ENCODE results near the gene LIMS1.
"Not testable (repeated sequence)": the region's sequence is repeated elsewhere in the genome, so short reads cannot be mapped to it uniquely, and the experiment has no call there.

Gene LIMS1, protein sequence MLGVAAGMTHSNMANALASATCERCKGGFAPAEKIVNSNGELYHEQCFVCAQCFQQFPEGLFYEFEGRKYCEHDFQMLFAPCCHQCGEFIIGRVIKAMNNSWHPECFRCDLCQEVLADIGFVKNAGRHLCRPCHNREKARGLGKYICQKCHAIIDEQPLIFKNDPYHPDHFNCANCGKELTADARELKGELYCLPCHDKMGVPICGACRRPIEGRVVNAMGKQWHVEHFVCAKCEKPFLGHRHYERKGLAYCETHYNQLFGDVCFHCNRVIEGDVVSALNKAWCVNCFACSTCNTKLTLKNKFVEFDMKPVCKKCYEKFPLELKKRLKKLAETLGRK

DNA sequence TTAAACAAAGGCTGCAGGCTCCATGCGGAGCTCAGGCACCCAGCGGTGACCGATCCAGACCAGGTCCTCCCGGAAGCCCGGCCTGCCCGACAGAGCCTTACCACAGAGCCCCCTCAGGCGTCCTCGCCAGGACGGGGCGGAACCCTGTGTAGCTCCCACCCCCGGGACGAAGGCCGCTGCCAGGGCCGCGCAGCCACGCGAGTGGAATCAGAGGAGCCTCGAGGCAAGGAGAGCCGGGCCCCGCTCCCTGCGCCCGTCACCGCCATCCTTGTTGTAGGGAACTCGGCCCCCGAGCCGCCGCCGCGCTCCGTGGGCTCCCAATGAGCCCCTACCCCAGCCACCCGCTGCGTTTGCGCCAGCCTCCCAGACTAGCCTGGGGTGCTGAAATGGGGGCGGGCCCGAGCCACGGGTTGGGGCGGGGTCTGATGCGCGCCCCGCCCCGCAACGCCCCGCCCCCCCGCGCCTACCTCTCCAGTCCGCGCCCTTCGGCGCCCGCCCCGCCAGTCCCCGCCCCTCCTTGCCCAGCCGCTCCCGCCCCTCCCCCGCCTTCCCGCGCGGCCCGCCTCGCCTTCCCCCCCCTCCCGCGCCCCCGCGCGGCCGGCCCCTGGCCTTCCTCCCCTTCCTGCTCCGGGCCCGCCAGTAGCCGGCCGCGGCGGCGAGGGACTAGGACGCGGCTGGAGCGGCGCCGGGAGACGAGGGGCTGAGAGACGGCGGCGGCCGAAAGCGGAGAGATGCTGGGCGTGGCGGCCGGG is at the start of gene LIMS1:
Gene LIMS1 (plus strand): TSS at position 639 of the 752 bp plus-strand sequence. CDS start 93 bp downstream, at position 732.
- no peaks in the 10 kb centered on the region for H3K9me3 Mint-ChIP-seq
- H3K36me3 Mint-ChIP-seq, result no peaks in the 10 kb centered on the region
- peaks cover 34% of the 10 kb centered on the region for H3K4me1 Mint-ChIP-seq
- peak within 1 kb of the TSS; percentile 88 for H3K27ac Mint-ChIP-seq
- H3K4me3 Mint-ChIP-seq, result peak within 1 kb of the TSS; percentile 96
- H3K27me3 Mint-ChIP-seq, result no peaks in the 10 kb centered on the region

DNA sequence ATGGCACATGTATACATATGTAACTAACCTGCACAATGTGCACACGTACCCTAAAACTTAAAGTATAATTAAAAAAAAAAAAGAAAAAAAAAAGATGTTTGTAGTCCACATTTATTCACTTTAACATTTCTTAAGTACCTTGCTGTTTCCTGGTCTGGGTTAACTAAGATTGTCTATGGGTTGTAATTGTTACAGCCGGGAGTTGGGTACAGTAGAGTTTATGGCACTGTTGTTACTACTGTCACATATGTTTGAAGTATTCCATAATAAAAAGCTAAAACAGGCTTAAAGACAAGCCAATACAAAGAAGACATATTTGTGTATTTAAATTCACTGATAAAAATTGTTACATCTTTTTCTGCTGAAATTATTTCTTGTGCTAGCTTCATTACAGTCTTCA is 49.0 kb upstream of the LIMS1 start:
- H3K36me3 Mint-ChIP-seq, result peaks cover 22% of the 10 kb centered on the region
- no peaks in the 10 kb centered on the region for H3K4me1 Mint-ChIP-seq
- H3K27ac Mint-ChIP-seq, result peak overlapping the region; percentile 9
- no peaks in the 10 kb centered on the region for H3K9me3 Mint-ChIP-seq
- no peak overlapping the region for H3K4me3 Mint-ChIP-seq
- H3K27me3 Mint-ChIP-seq, result no peaks in the 10 kb centered on the region

DNA sequence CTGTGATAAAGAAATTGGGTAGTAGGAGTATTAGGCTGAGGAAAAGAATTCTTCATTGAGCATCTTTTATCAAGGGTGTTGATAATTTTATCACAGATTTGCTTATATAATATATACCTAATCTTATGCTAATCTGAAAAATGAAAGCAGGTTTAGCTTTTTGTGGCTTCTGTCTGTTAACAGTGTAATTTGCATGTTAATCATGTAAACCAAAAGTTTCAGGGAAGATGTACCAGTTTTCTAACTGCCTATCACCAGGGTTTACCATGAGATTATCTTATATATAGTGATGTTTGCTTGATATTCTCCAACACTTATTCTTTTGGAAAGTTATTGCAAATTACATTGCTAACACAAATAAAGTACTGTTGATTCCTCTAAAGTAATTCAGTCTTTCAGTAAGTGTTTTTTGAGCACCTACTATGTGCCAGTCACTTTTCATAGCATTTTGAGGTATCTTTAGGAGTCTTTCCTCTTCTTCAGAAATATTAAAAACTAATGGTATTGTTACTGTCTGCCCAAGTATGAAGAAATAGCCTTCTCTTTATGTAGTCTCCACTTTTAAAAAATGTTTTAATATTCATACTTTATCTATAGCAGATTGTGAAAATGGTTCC is 43.7 kb upstream of the LIMS1 start:
- H3K9me3 Mint-ChIP-seq, result no peaks in the 10 kb centered on the region
- H3K36me3 Mint-ChIP-seq, result peaks cover 9% of the 10 kb centered on the region
- peaks cover 13% of the 10 kb centered on the region for H3K4me1 Mint-ChIP-seq
- H3K4me3 Mint-ChIP-seq, result no peak overlapping the region
- H3K27me3 Mint-ChIP-seq, result no peaks in the 10 kb centered on the region
- H3K27ac Mint-ChIP-seq, result no peak overlapping the region

DNA sequence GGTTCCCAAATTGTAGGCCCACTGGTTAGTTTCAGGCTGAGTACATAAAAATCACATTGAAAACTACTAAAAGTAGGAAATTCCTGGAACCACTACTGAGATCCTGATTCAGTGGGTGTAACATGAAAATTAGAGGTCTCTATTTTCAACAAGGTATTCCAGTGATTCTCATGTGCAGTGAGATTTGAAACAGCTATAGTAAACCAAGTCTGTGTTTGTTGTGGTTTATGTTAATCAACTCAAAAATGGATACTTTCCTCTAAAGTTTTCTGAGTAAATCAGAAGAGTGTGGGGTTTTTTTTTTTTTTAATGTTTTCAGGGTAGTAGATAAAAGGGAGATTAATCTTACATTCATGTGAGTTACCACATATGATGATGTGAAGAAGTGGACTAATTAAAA is 42.4 kb upstream of the LIMS1 start:
- H3K4me1 Mint-ChIP-seq, result peaks cover 13% of the 10 kb centered on the region
- H3K27me3 Mint-ChIP-seq, result no peaks in the 10 kb centered on the region
- peak overlapping the region; percentile 17 for H3K27ac Mint-ChIP-seq
- H3K9me3 Mint-ChIP-seq, result no peaks in the 10 kb centered on the region
- H3K4me3 Mint-ChIP-seq, result no peak overlapping the region
- H3K36me3 Mint-ChIP-seq, result peaks cover 9% of the 10 kb centered on the region

DNA sequence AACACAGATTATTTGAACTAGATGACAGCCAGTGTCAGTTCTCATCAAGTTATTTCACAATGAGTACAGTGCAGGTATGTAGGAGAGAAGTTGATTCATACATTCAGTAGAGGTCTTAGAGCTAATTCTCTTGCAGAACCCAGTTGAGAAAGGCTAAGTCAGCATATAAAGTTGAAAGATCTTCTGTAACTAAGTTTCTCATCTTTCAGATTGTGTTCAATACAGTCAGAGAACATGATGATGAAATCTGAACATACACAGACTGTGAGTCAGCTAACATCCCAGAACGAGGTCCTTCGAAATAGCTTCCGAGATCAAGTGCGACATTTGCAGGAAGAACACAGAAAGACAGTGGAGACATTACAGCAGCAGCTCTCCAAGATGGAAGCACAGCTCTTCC is 41.9 kb upstream of the LIMS1 start:
- no peaks in the 10 kb centered on the region for H3K27me3 Mint-ChIP-seq
- H3K36me3 Mint-ChIP-seq, result peaks cover 9% of the 10 kb centered on the region
- H3K27ac Mint-ChIP-seq, result no peak overlapping the region
- H3K4me3 Mint-ChIP-seq, result no peak overlapping the region
- no peaks in the 10 kb centered on the region for H3K9me3 Mint-ChIP-seq
- H3K4me1 Mint-ChIP-seq, result peaks cover 13% of the 10 kb centered on the region

DNA sequence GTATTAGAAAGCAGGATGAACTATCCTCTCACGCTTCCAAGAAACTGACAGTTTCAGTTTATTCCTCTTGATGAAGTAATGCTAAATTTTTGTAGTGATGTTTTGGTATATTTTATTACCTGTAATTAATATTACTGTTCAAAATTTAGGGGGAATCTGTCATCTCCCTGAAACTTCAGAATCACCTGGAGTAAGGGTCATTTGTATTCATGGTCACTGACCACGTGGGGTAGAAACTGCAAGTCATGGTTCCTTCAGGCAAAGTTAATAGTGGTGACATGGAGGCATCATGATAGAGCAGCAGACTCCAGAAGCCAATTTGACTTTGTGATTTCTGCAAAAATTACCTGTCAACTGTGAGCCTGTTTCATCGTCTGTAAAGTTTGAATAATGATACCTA is 38.1 kb upstream of the LIMS1 start:
- H3K27me3 Mint-ChIP-seq, H3K36me3 Mint-ChIP-seq, H3K27ac Mint-ChIP-seq, H3K9me3 Mint-ChIP-seq, H3K4me3 Mint-ChIP-seq: not testable (repeated sequence)
- H3K4me1 Mint-ChIP-seq, result peaks cover 10% of the 10 kb centered on the region

DNA sequence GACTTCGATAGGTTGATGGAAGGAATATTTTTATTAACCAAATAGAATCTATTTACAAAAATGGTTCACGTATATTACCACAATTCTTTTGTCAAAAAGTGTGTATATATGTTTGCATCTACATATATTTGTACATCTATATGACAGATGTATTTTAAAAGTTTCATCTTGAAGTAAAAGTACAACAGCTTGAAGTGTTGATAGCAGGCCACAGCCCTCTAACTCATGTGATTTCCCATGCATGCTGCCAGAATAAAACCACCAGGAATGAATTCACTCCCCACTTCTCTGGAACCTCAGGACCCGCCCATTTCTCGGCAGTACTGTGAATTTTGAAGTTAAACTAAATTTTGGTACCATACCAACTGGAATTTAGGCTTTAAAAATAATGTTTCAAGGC is 26.6 kb upstream of the LIMS1 start:
- peaks cover 14% of the 10 kb centered on the region for H3K36me3 Mint-ChIP-seq
- H3K27me3 Mint-ChIP-seq, H3K27ac Mint-ChIP-seq, H3K9me3 Mint-ChIP-seq, H3K4me3 Mint-ChIP-seq, H3K4me1 Mint-ChIP-seq: not testable (repeated sequence)

DNA sequence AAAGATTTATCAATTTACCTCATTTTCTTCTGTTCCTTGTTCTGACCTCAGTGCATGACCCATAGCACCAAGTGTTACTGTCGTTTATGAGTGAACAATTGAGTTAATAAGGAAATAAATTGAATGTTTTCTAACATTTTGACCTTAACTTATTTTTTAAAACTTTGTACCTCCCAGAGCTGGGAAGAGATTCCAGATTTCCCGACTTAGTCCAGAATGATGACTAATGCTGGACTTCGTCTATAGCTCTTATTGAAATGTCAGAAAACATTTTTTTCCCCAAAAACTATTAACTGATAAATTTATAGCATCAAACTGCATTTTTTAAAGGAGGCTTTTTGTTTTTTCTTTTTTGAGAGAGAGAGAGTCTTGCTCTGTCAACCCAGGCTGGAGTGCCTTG is 21.8 kb upstream of the LIMS1 start:
- H3K9me3 Mint-ChIP-seq, H3K4me1 Mint-ChIP-seq, H3K4me3 Mint-ChIP-seq, H3K36me3 Mint-ChIP-seq, H3K27ac Mint-ChIP-seq, H3K27me3 Mint-ChIP-seq: not testable (repeated sequence)

DNA sequence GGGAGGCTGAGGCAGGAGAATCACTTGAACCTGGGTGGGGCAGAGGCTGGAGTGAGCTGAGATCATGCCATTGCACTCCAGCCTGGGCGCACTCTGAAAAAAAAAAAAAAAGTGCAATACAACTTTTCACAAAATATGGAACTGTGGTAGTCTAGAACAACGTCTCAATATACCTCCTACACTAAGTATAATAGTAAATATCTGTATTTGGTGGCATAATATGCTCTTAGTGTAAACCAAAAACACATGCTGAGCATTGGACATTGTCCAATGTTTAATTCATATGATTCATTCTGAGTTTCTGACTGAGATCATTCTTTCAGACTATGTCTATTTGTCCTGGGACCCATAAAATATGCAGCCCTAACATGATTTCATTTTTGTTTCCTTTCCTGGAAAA is 19.8 kb upstream of the LIMS1 start:
- H3K27ac Mint-ChIP-seq, H3K27me3 Mint-ChIP-seq, H3K4me1 Mint-ChIP-seq, H3K9me3 Mint-ChIP-seq, H3K4me3 Mint-ChIP-seq: not testable (repeated sequence)
- peaks cover 12% of the 10 kb centered on the region for H3K36me3 Mint-ChIP-seq

DNA sequence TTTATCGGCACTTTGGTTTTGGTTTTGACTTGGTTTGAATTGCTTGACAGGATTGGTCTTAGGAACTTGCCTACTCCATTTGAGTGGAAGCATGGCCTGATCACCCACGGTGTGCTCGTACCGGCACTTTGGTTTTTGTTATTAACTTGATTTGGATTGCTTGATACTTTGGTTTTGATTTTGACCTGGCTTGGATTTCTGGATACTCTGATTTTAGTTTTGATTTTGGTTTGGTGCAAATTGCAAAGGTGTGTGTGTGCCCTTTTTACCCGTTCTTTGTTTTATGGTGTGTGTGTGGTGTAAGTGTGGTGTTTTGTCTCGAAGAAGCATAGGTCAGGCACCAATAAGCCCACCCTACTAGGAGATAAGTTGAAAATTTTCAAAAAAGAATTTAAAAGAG is 9.6 kb upstream of the LIMS1 start:
- H3K9me3 Mint-ChIP-seq, H3K27me3 Mint-ChIP-seq, H3K4me1 Mint-ChIP-seq, H3K36me3 Mint-ChIP-seq, H3K4me3 Mint-ChIP-seq, H3K27ac Mint-ChIP-seq: not testable (repeated sequence)

DNA sequence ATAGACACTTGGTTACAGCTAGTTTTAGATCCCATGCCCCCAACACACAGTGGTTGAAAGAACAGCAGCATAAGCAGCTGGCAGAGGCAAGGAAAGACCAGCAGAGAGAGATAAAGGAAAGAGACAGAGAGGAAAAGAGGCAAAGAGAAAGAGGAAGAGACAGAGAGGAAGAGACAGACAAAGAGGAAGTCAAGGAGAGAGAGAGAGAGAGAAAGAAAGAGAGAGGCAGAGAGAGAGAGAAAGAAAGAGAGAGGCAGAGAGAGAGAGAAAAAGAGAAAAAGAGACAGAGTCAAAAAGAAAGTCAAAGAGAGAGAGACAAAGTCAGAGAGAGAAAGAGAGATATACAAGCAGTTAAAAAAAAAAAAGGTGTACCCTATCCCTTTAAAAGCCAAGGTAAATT is 9.0 kb upstream of the LIMS1 start:
- H3K36me3 Mint-ChIP-seq, H3K4me3 Mint-ChIP-seq, H3K27ac Mint-ChIP-seq, H3K9me3 Mint-ChIP-seq, H3K27me3 Mint-ChIP-seq, H3K4me1 Mint-ChIP-seq: not testable (repeated sequence)

DNA sequence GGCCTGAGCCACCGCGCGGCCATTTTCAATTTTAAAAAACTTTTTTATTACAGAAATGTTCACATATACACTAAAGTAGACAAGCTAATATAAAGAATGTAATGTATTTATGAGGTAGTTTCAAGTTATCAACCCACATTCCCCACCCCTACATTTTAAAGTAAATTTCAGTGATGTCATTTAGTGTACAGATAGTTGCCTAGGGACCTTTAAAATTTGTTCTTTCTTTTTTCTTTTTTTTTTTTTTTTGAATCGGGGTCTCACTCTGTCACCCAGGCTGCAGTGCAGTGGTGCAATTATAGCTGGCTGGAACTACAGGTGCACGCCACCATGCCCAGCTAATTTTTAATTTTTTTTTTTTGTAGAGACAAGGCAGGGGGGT is 2.6 kb upstream of the LIMS1 start:
- H3K9me3 Mint-ChIP-seq, result no peaks in the 10 kb centered on the region
- no peak overlapping the region for H3K4me3 Mint-ChIP-seq
- peaks cover 30% of the 10 kb centered on the region for H3K4me1 Mint-ChIP-seq
- no peak overlapping the region for H3K27ac Mint-ChIP-seq
- H3K27me3 Mint-ChIP-seq, result no peaks in the 10 kb centered on the region
- no peaks in the 10 kb centered on the region for H3K36me3 Mint-ChIP-seq

DNA sequence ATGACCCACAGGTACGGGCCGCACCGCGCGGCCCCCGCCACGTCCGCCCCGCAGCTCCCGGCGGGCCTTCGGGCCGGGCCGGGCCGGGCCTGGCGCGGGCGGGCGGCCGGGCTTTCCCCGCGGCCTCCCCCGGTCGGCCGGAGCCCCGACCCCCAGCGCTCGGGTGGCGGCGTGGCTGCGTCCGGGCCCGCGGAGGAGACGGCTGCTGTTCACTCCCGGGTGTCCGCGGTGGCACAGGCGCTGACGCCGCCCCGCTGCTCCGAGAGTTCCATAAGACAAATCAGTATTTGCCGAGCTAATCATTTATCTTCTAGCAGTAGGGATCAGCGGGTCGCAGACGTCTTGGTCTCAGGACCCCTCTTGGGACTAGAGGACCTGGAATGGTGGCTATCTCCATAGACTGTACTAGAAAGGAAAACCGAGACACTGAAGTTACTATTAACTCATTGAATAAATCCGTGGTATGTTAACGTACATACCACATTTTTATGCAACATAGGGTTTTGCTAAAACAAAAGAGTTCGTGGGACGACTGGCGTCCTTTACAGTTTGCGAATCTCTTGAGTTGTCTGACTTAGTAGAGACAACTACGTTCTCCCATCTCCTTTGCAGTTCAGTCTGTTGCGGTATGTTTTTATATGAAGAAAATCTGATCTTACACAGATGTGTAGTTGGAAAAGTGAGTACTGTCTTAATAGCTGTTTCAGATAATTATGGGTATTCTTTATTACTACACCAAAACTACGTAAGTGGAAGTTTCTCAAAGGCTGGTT is 500 bp downstream of the LIMS1 start:
- peaks cover 34% of the 10 kb centered on the region for H3K4me1 Mint-ChIP-seq

DNA sequence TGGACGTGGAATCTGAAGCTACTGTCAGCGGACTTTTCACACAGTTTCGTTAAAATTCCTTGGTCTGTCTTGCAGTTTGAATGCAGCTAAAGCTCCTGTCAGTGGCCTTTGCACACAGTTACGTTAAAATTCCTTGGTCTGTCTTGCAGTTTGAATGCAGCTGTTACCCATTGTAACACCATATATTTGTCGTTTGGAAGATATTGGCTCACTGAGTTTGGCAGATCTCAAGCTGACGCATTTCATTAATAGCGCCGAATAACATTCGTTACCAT is 1.0 kb downstream of the LIMS1 start:
- no peaks in the 10 kb centered on the region for H3K27me3 Mint-ChIP-seq
- peaks cover 34% of the 10 kb centered on the region for H3K4me1 Mint-ChIP-seq
- no peaks in the 10 kb centered on the region for H3K9me3 Mint-ChIP-seq
- H3K27ac Mint-ChIP-seq, result no peak overlapping the region
- H3K36me3 Mint-ChIP-seq, result no peaks in the 10 kb centered on the region
- peak overlapping the region; percentile 96 for H3K4me3 Mint-ChIP-seq

More for the DNA sequence above, 500 bp downstream of the LIMS1 start:
- Mint-ChIP-seq H3K27ac (peak overlapping the region; percentile 88), H3K9me3 (no peaks in the 10 kb centered on the region), H3K36me3 (no peaks in the 10 kb centered on the region), H3K4me3 (peak overlapping the region; percentile 96), H3K27me3 (no peaks in the 10 kb centered on the region)

DNA sequence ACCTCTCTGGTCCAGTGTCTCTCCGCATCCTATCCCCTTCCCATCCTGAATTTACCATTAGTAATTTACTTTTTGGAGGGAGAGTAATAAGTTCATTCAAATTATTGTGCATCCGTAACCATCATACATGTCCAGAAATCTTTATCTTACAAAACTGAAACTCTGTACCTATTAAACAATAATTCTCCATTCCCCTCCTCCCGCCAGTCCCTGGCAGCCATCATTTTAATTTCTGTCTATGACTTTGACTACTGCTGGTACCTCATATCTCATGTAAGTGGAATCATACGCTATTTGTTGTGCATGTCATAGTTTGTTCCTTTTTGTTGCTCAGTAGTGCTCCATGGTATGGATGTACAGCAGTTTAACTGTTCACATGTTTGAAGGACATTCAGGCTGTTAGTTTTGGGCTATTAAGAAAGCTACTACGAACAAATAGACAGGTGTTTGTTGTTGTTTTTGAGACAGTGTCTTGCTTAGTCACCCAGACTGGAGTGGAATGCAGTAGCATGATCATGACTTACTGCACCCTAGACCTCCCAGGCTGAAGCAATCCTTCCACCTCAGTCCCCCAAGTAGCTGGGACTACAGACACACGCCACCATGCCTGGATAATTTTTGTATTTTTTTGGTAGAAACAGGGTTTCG is 2.0 kb downstream of the LIMS1 start:
- H3K36me3 Mint-ChIP-seq, result no peaks in the 10 kb centered on the region
- no peaks in the 10 kb centered on the region for H3K9me3 Mint-ChIP-seq
- H3K4me3 Mint-ChIP-seq, result no peak overlapping the region
- peaks cover 26% of the 10 kb centered on the region for H3K4me1 Mint-ChIP-seq
- no peaks in the 10 kb centered on the region for H3K27me3 Mint-ChIP-seq
- no peak overlapping the region for H3K27ac Mint-ChIP-seq
